Erythroblast (primary cell): Measurements from ENCODE around the gene THRB.

ENCODE experiments used
- GATA1 ChIP-seq: IDR thresholded peaks from 2 replicates; pipeline ENCODE4 v1.6.1; 2011; ENCODE audit warnings: low read depth, mild to moderate bottlenecking, control low read depth, low read length, moderate library complexity
- POLR2A ChIP-seq: IDR thresholded peaks from 2 replicates; pipeline ENCODE4 v1.6.1; 2011; ENCODE audit warnings: mild to moderate bottlenecking, low read length

DNA sequence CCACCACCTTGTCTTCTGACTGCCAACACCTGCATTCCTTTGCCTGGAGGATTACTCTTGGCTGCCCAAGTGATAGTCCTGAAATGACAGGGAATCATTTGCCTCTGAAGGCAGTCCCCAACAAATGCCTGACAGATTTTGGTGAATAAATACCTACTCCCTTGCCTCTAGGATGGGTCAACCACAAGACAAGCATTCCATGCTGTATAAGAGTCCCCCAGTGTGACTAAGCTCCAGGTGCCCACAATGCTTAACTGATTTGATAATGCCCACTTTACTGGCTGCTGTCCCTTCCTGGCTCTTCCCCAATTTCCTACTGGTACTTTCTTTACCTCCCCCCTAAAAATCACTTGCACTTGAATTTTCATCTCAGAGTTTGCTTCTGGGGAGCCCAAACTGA, 14.8 kb downstream of the THRB start:
- no peak for TF ChIP-seq POLR2A
- TF ChIP-seq GATA1: no peak
